Subcutaneous abdominal adipose tissue (tissue), 5 donors: ENCODE data around the gene ZNF780B.

ENCODE experiments used
- H3K27ac ChIP-seq: one replicate; pipeline ENCODE4 v1.7.0; 2013; ENCODE audit warnings: low read depth, mild to moderate bottlenecking, inconsistent platforms, low read length, moderate library complexity
- H3K27me3 ChIP-seq, 5 donors: one replicate each; pipeline ENCODE4 v1.7.0; 2013; ENCODE audit warnings: low read length in 5 of 5, inconsistent platforms in 1 of 5; ENCODE audit not compliant: control insufficient read depth in 5 of 5, insufficient read depth in 4 of 5
- H3K36me3 ChIP-seq, 5 donors: one replicate each; pipeline ENCODE4 v1.7.0; 2013; ENCODE audit warnings: low read length in 5 of 5; ENCODE audit not compliant: control insufficient read depth in 5 of 5, insufficient read depth in 5 of 5
- H3K4me1 ChIP-seq, 5 donors: one replicate each; pipeline ENCODE4 v1.7.0; 2013; ENCODE audit warnings: low read length in 5 of 5, mild to moderate bottlenecking in 3 of 5, moderate library complexity in 1 of 5; ENCODE audit not compliant: control insufficient read depth in 5 of 5, insufficient read depth in 5 of 5
- H3K4me3 ChIP-seq, 5 donors: one replicate each; pipeline ENCODE4 v1.7.0; 2013; ENCODE audit warnings: low read length in 5 of 5, low read depth in 1 of 5
- H3K9ac ChIP-seq, 5 donors: one replicate each; pipeline ENCODE4 v1.7.0; 2013; ENCODE audit warnings: low read length in 5 of 5, mild to moderate bottlenecking in 4 of 5, moderate library complexity in 3 of 5
- H3K9me3 ChIP-seq, 5 donors: one replicate each; pipeline ENCODE4 v1.7.0; 2013; ENCODE audit warnings: low read length in 5 of 5; ENCODE audit not compliant: control insufficient read depth in 5 of 5
- donor health status: healthy.
- donor health status: healthy.
- donor health status: healthy.
- donor health status: healthy.
- donor health status: healthy.

The ZNF780B gene

GRCh38 chr19:40055832-40056504 lies at the start of gene ZNF780B:
Gene ZNF780B, minus strand, starts transcription at chr19:40056231. Its CDS starts 5,899 bp downstream, at chr19:40050332.
- H3K9ac ChIP-seq: peak within 1 kb of the TSS; percentile 73 to 91 (median 85)
- H3K36me3 ChIP-seq: no peaks in the 10 kb centered on the region
- peaks cover 0 to 24% (median 19%) of the 10 kb centered on the region in 5 donors for H3K4me1 ChIP-seq
- no peaks in the 10 kb centered on the region for H3K27me3 ChIP-seq
- no peak within 1 kb of the TSS for H3K27ac ChIP-seq
- peaks cover 9 to 14% (median 11%) of the 10 kb centered on the region in 5 donors for H3K9me3 ChIP-seq
- H3K4me3 ChIP-seq: peak within 1 kb of the TSS; percentile 74 to 98 (median 97)

- no peak overlapping the region for H3K4me3 ChIP-seq
- no peaks in the 10 kb centered on the region for H3K4me1 ChIP-seq
- no peaks in the 10 kb centered on the region for H3K36me3 ChIP-seq
- H3K9ac ChIP-seq: no peak overlapping the region
- no peaks in the 10 kb centered on the region for H3K9me3 ChIP-seq
- H3K27me3 ChIP-seq: no peaks in the 10 kb centered on the region
- H3K27ac ChIP-seq: no peak overlapping the region
Observed at GRCh38 chr19:40104754-40105153, 48.7 kb upstream of the ZNF780B start.

DNA sequence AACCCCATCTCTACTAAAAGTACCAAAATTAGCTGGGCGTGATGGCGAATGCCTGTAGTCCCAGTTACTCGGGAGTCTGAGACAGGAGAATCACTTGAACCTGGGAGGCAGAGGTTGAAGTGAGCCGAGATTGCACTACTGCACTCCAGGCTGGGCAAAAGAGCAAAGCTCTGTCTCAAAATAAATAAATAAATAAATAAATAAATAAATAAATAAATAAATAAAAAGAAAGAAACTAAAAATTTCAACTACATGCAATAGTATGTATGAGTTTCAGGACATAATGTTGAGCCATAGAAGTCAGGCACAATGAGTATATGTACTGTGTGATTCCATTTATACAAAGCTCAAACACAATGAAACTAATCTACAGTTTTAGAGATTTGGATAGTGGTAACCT lies 47.6 kb upstream of the ZNF780B start:
- no peaks in the 10 kb centered on the region for H3K4me1 ChIP-seq
- no peak overlapping the region for H3K27ac ChIP-seq
- H3K27me3 ChIP-seq: no peaks in the 10 kb centered on the region
- no peaks in the 10 kb centered on the region for H3K9me3 ChIP-seq
- no peak overlapping the region for H3K4me3 ChIP-seq
- no peak overlapping the region for H3K9ac ChIP-seq
- H3K36me3 ChIP-seq: no peaks in the 10 kb centered on the region

DNA sequence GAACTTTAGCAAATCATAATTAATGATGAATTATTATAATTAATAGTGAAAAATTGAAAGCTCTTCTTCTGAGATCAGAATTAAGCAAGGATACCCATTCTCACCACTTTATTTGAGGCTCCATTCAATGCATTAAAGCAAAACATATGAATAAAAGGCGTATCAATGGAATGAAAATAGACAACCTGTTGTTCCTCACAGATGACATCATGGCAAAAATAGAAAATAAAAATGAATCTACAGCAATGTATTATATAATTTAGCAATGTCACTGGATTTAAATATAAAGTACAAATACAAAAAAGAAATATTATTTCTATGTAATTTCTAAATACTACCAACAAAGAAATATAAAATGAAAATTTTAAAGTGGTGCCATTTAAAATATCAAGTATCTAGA lies 45.8 kb upstream of the ZNF780B start:
- Histone ChIP-seq H3K4me3 (no peak overlapping the region), H3K9me3 (no peaks in the 10 kb centered on the region), H3K27me3 (no peaks in the 10 kb centered on the region), H3K9ac (no peak overlapping the region), H3K36me3 (no peaks in the 10 kb centered on the region), H3K4me1 (no peaks in the 10 kb centered on the region), H3K27ac (no peak overlapping the region)

DNA sequence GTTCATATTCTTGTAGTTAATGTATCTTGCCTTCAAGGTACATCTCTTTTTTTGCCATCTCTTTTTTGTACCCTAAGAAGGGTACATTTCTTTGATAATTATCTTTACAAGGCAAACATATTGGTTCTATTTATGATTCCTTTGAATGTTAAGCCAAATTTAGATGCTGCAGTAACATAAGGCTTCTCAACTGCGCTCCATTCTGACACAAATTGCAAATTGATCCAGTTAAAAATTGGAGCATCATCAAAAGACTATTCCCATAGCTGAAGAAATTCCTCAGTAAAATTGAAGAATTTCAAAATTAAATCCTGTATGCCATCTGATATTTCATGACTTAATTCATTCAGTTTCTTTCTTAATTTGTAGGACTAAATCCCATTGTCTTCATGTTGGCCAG lies 37.4 kb upstream of the ZNF780B start:
- no peak overlapping the region for H3K4me3 ChIP-seq

GRCh38 chr19:40091205-40092129 lies 35.4 kb upstream of the ZNF780B start:
- H3K4me3 ChIP-seq: peak overlapping the region; percentile 93 to 99 (median 98)
- H3K4me1 ChIP-seq: peaks cover 0 to 24% (median 21%) of the 10 kb centered on the region in 5 donors
- H3K9ac ChIP-seq: peak overlapping the region; percentile 94 to 99 (median 97)
- no peaks in the 10 kb centered on the region for H3K36me3 ChIP-seq
- no peaks in the 10 kb centered on the region for H3K9me3 ChIP-seq
- H3K27ac ChIP-seq: peak overlapping the region; percentile 94
- H3K27me3 ChIP-seq: peaks cover 0 to 8% (median 0%) of the 10 kb centered on the region in 5 donors

More for the DNA sequence above, 37.4 kb upstream of the ZNF780B start:
- no peaks in the 10 kb centered on the region for H3K36me3 ChIP-seq
- H3K27ac ChIP-seq: no peak overlapping the region
- H3K4me1 ChIP-seq: peaks cover 0 to 24% (median 21%) of the 10 kb centered on the region in 5 donors
- peaks cover 0 to 8% (median 0%) of the 10 kb centered on the region in 5 donors for H3K27me3 ChIP-seq
- no peak overlapping the region for H3K9ac ChIP-seq
- H3K9me3 ChIP-seq: no peaks in the 10 kb centered on the region

GRCh38 chr19:40090241-40091204 lies 34.5 kb upstream of the ZNF780B start, which contains the start of gene ZNF780A:
Gene ZNF780A, minus strand, starts transcription at chr19:40090943. Its CDS starts 6,190 bp downstream, at chr19:40084753.
- H3K4me1 ChIP-seq: peaks cover 0 to 24% (median 21%) of the 10 kb centered on the region in 5 donors
- peaks cover 0 to 8% (median 0%) of the 10 kb centered on the region in 5 donors for H3K27me3 ChIP-seq
- H3K27ac ChIP-seq: peak within 1 kb of the TSS; percentile 94
- no peaks in the 10 kb centered on the region for H3K36me3 ChIP-seq
- peak within 1 kb of the TSS; percentile 93 to 99 (median 98) for H3K4me3 ChIP-seq
- H3K9me3 ChIP-seq: no peaks in the 10 kb centered on the region
- peak within 1 kb of the TSS; percentile 94 to 99 (median 97) for H3K9ac ChIP-seq

GRCh38 chr19:40089462-40089861 lies 33.4 kb upstream of the ZNF780B start:
- Histone ChIP-seq H3K9ac (peak overlapping the region in 2 of 5 donors; percentile 97 to 99), H3K27ac (no peak overlapping the region), H3K4me3 (peak overlapping the region in 4 of 5 donors; percentile 93 to 99 (median 97)), H3K27me3 (no peaks in the 10 kb centered on the region), H3K4me1 (peaks cover 0 to 24% (median 21%) of the 10 kb centered on the region in 5 donors), H3K9me3 (no peaks in the 10 kb centered on the region), H3K36me3 (peaks cover 0 to 6% (median 3%) of the 10 kb centered on the region in 5 donors)

DNA sequence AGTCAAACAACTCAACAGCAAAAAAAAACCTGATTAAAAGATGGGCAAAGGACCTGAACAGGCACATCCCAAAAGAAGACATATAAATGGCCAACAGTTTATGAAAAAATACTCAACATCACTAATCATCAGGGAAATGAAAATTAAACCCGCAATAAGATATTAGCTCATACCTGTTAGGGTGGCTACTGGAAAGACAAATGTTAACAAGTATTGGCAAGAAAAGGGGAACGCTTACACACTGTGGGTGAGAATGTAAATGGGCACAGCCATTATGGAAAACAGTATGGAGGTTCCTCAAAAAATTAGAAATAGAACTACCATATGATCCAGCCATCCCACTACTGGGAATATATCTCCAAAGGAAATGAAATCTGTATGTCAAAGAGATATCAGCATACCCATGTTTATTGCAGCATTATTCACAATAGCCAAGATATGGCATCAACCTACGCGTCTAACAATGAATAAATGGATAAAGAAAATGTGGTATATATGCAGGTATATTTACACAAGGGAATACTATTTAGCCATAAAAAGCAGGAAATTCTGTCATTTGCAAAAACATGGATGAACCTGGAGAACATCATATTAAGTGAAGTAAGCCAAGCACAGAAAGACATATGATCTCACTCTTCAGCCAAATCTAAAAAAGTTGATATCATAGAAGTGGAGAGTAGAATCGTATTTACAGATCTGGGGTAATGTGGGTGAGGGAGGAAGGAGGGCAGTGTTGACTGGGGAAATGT lies 32.4 kb upstream of the ZNF780B start:
- H3K36me3 ChIP-seq: peaks cover 6 to 16% (median 10%) of the 10 kb centered on the region in 5 donors
- no peaks in the 10 kb centered on the region for H3K9me3 ChIP-seq
- H3K4me3 ChIP-seq: no peak overlapping the region
- H3K27ac ChIP-seq: no peak overlapping the region
- H3K9ac ChIP-seq: no peak overlapping the region
- no peaks in the 10 kb centered on the region for H3K27me3 ChIP-seq
- H3K4me1 ChIP-seq: peaks cover 0 to 24% (median 21%) of the 10 kb centered on the region in 5 donors
